ENCODE results near the gene TOGARAM2. TPM values are rescaled to one million over a fixed set of nuclear protein-coding genes. Genes with fewer than 3 reads are reported as not detected.
A peak's percentile ranks its signal among the peaks of the same experiment; 100 is the strongest.

Gene TOGARAM2
- total and polyA plus RNA-seq, 2 of the 8 experiments (the other 6 are each of a cell fraction or from before 2014, with no cell fraction given): 0.42 to 1.4 TPM

- ChIA-PET POLR2A (ENCODE audit: partially characterized antibody) (interaction anchor here (0.6 kb wide), 1 partner anchor 39 kb away, joined by 3 read pairs; no protein-coding TSS in a partner anchor), CTCF (ENCODE audit: partially characterized antibody) (interaction anchor here (0.7 to 1.8 kb wide), 6 partner anchors 9 to 201 kb away, joined by 3 to 4 read pairs (median 4); no protein-coding TSS in a partner anchor)
These were observed 61.5 kb downstream of the TOGARAM2 start for GRCh38 chr2:29042561-29043075.

More at GRCh38 chr2:29042561-29043075, 61.5 kb downstream of the TOGARAM2 start:
- Histone ChIP-seq H3K4me1 (replicated peaks in 1 of 4; ENCODE audit: control insufficient read depth in 3 of 4, insufficient read depth in 4 of 4, low read length in 3 of 4) (no peaks in the 10 kb centered on the region; a peak in 1 of 7 replicates), H3K4me3 (ENCODE audit: extremely low read depth in 1 of 4, insufficient read depth in 2 of 4, low read depth in 3 of 4, low read length in 4 of 4) (no peak overlapping the region), H3K79me1 (ENCODE audit: low read depth, low read length) (no peaks in the 10 kb centered on the region), H2AK5ac (ENCODE audit: low read depth, low read length) (no peak overlapping the region), H2BK12ac (ENCODE audit: low read depth, low read length) (0 out of 2 replicates have a peak overlapping the region, but pooled peaks have one; percentile 2), H3K56ac (replicated peaks; ENCODE audit: insufficient read length, low read depth, low read length) (no peak overlapping the region), H2BK5ac (ENCODE audit: low read depth, low read length) (no peak overlapping the region), H3K4me2 (ENCODE audit: insufficient read depth in 1 of 2, low read depth in 2 of 2, low read length in 2 of 2) (no peak overlapping the region), H4K8ac (ENCODE audit: extremely low read depth, insufficient read depth, low read length) (no peak overlapping the region), H3K9me3 (ENCODE audit: insufficient read depth in 2 of 2, low read depth in 1 of 2, low read length in 1 of 2) (no peaks in the 10 kb centered on the region), H2AFZ (ENCODE audit: low read length) (no peak overlapping the region), H3K23ac (ENCODE audit: insufficient read length) (no peak overlapping the region), H3K27me3 (replicated peaks in 1 of 4; ENCODE audit: control insufficient read depth in 3 of 4, extremely low read depth in 1 of 4, insufficient read depth in 3 of 4, low read length in 3 of 4) (no peaks in the 10 kb centered on the region; a peak in 1 of 7 replicates), H4K91ac (replicated peaks; ENCODE audit: insufficient read length, low read length) (no peak overlapping the region), H3K27ac (ENCODE audit: low read depth, low read length) (no peak overlapping the region), H2BK120ac (replicated peaks; ENCODE audit: low read depth, low read length) (no peak overlapping the region), H4K5ac (ENCODE audit: insufficient read length, low read depth, low read length) (no peak overlapping the region), H2BK15ac (ENCODE audit: low read length) (no peak overlapping the region), H4K20me1 (replicated peaks in 1 of 2; ENCODE audit: control insufficient read depth in 1 of 2, insufficient read depth in 2 of 2, low read length in 2 of 2) (no peaks in the 10 kb centered on the region), H3K79me2 (ENCODE audit: control insufficient read depth in 1 of 2, insufficient read depth in 2 of 2, low read length in 2 of 2) (no peaks in the 10 kb centered on the region), H3K36me3 (ENCODE audit: control insufficient read depth in 2 of 4, insufficient read depth in 4 of 4, low read length in 3 of 4) (no peaks in the 10 kb centered on the region), H2BK20ac (ENCODE audit: low read length) (no peak overlapping the region), H3K23me2 (ENCODE audit: low read depth, low read length) (peaks cover 3% of the 10 kb centered on the region; the same call in 1 of the 2 replicates), H3K4ac (replicated peaks; ENCODE audit: insufficient read length, low read depth, low read length) (no peak overlapping the region), H3K9ac (replicated peaks in 1 of 4; ENCODE audit: extremely low read depth in 1 of 4, low read depth in 3 of 4, low read length in 3 of 4) (no peak overlapping the region), H3K18ac (ENCODE audit: extremely low read depth, low read length) (no peak overlapping the region; the same call in 1 of the 2 replicates), H3K14ac (ENCODE audit: insufficient read length) (no peak overlapping the region)
- DNase-seq (ENCODE audit: low read depth in 1 of 2, low spot score in 2 of 2) (no peak), FAIRE-seq (no peak)
- no peak for TF ChIP-seq SIN3A (conservative IDR thresholded peaks at IDR 0.05 in 1 of 2, IDR thresholded peaks at IDR 0.05 in 1 of 2; ENCODE audit: low read depth in 1 of 2, low read length in 2 of 2)
- no peak for TF ChIP-seq CHD1 (IDR thresholded peaks at IDR 0.05; ENCODE audit: low read depth, low read length)
- peak; percentile 17; the same call in 1 of the 2 replicates for TF ChIP-seq MAFK (IDR thresholded peaks at IDR 0.05; ENCODE audit: low read depth, low read length)
- no peak for TF ChIP-seq SP4 (IDR thresholded peaks at IDR 0.05; ENCODE audit: low read length)
- TF ChIP-seq HDAC6 (IDR thresholded peaks at IDR 0.05; ENCODE audit: low read depth, low read length): no peak
- TF ChIP-seq MAX (IDR thresholded peaks at IDR 0.05): no peak
- TF ChIP-seq JUND (IDR thresholded peaks at IDR 0.05; ENCODE audit: low read length): no peak
- TF ChIP-seq RFX5 (IDR thresholded peaks at IDR 0.05; ENCODE audit: borderline replicate concordance, low read depth, low read length): no peak
- TF ChIP-seq BACH1 (IDR thresholded peaks at IDR 0.05; ENCODE audit: low read length): peak; percentile 18; the same call in 1 of the 2 replicates
- TF ChIP-seq POU5F1 (IDR thresholded peaks at IDR 0.05; ENCODE audit: low read depth, low read length): no peak
- 87% methylated on average over 9 of the region's 9 CpGs; no CpG with 5 or more reads in 1 of the 2 experiments for WGBS, 2 experiments (ENCODE audit: extremely low coverage in 1 of 2, insufficient coverage in 1 of 2, insufficient read length in 1 of 2, insufficient replicate concordance in 2 of 2, low coverage in 1 of 2, low lambda C conversion rate in 2 of 2, missing lambda C conversion rate in 1 of 2)

All from H1 (cell line).